ENCODE measurements around the gene RAPGEF3. TPM values are rescaled to one million over a fixed set of nuclear protein-coding genes. Genes with fewer than 3 reads are reported as not detected.

RAPGEF3 gene
- total and polyA plus RNA-seq, 4 donors = 1.3 to 4.3 (median 1.4) TPM

DNA sequence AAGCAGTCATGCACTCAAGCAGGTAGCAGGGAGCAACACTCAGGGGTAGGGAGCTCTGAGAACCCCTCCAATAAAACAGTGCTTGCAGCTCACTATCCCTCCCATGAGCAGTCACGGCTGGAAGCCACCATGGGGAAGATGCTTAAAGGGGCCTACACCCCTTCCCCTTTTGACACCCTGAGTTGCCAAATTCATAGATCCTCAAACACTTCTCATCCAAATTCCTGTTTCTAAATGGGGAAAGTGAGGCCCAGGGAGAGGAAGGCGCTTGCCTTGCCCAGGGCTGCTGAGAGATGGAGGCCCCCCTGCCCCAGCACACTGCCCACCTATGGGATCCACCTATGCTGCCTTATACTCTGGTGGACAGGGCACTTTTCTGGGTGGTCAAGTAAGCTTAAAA, 26.2 kb downstream of the RAPGEF3 start:
- Histone ChIP-seq H3K4me3 (ENCODE audit: low read depth in 1 of 3, low read length in 3 of 3) (no peak overlapping the region), H3K27ac (ENCODE audit: low read depth in 1 of 2, low read length in 2 of 2) (no peak overlapping the region), H3K27me3 (ENCODE audit: control insufficient read depth in 4 of 4, insufficient read depth in 4 of 4, low read length in 3 of 4) (no peaks in the 10 kb centered on the region), H3K4me1 (ENCODE audit: control insufficient read depth in 4 of 4, insufficient read depth in 4 of 4, low read length in 3 of 4) (peaks cover 6 to 27% (median 17%) of the 10 kb centered on the region in 4 donors), H3K9me3 (ENCODE audit: control insufficient read depth in 4 of 4, low read length in 3 of 4) (no peaks in the 10 kb centered on the region), H3K9ac (ENCODE audit: low read depth in 1 of 2, low read length in 2 of 2) (no peak overlapping the region), H3K36me3 (ENCODE audit: control insufficient read depth in 4 of 4, insufficient read depth in 3 of 4, low read depth in 1 of 4, low read length in 3 of 4) (no peaks in the 10 kb centered on the region)
- 86% methylated on average over 2 of the region's 2 CpGs for WGBS
- DNase-seq (ENCODE audit: low spot score) = no peak
- TF ChIP-seq YY1 (IDR thresholded peaks at IDR 0.05) (no peak), FOXA2 (IDR thresholded peaks at IDR 0.05) (no peak), TAF1 (conservative IDR thresholded peaks at IDR 0.05) (no peak), SP1 (IDR thresholded peaks at IDR 0.05) (no peak), CTCF (IDR thresholded peaks at IDR 0.05; ENCODE audit: low read depth, low read length, missing input control) (no peak), GABPA (IDR thresholded peaks at IDR 0.05 in 1 of 2, conservative IDR thresholded peaks at IDR 0.05 in 1 of 2) (no peak), HNF4A (conservative IDR thresholded peaks at IDR 0.05) (no peak), EGR1 (IDR thresholded peaks at IDR 0.05; ENCODE audit: low read depth in 2 of 2) (no peak), REST (IDR thresholded peaks at IDR 0.05) (no peak), FOXA1 (IDR thresholded peaks at IDR 0.05) (no peak), NR2F2 (IDR thresholded peaks at IDR 0.05) (no peak), RAD21 (IDR thresholded peaks at IDR 0.05) (no peak), JUND (IDR thresholded peaks at IDR 0.05) (no peak), RXRA (IDR thresholded peaks at IDR 0.05) (no peak)
- TF ChIP-seq, protein P1, sequence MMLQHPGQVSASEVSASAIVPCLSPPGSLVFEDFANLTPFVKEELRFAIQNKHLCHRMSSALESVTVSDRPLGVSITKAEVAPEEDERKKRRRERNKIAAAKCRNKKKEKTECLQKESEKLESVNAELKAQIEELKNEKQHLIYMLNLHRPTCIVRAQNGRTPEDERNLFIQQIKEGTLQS (IDR thresholded peaks at IDR 0.05) = no peak
- TF ChIP-seq, protein P2, sequence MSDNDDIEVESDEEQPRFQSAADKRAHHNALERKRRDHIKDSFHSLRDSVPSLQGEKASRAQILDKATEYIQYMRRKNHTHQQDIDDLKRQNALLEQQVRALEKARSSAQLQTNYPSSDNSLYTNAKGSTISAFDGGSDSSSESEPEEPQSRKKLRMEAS (IDR thresholded peaks at IDR 0.05) = no peak
- TF ChIP-seq, protein P3, sequence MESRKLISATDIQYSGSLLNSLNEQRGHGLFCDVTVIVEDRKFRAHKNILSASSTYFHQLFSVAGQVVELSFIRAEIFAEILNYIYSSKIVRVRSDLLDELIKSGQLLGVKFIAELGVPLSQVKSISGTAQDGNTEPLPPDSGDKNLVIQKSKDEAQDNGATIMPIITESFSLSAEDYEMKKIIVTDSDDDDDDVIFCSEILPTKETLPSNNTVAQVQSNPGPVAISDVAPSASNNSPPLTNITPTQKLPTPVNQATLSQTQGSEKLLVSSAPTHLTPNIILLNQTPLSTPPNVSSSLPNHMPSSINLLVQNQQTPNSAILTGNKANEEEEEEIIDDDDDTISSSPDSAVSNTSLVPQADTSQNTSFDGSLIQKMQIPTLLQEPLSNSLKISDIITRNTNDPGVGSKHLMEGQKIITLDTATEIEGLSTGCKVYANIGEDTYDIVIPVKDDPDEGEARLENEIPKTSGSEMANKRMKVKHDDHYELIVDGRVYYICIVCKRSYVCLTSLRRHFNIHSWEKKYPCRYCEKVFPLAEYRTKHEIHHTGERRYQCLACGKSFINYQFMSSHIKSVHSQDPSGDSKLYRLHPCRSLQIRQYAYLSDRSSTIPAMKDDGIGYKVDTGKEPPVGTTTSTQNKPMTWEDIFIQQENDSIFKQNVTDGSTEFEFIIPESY (IDR thresholded peaks at IDR 0.05) = no peak
